Esophagus (tissue), 2 donors: ENCODE results near the gene MCM3AP. TPM values are rescaled to one million over a fixed set of nuclear protein-coding genes. Genes with fewer than 3 reads are reported as not detected.

ENCODE experiments used
- H3K27ac ChIP-seq, 2 donors: one replicate each; pipeline ENCODE4 v1.5.1; 2013; ENCODE audit warnings: low read depth in 2 of 2, mild to moderate bottlenecking in 2 of 2, inconsistent platforms in 1 of 2, low read length in 1 of 2, moderate library complexity in 1 of 2
- H3K27me3 ChIP-seq, 2 donors: one replicate each; pipeline ENCODE4 v1.6.1; 2013; ENCODE audit warnings: low read length in 2 of 2, control low read depth in 1 of 2, mild to moderate bottlenecking in 1 of 2; ENCODE audit not compliant: insufficient read depth in 2 of 2, control insufficient read depth in 1 of 2
- H3K36me3 ChIP-seq, 2 donors: one replicate each; pipeline ENCODE4 v1.6.1; 2013; ENCODE audit warnings: low read length in 1 of 2; ENCODE audit not compliant: control insufficient read depth in 2 of 2, insufficient read depth in 2 of 2
- H3K4me1 ChIP-seq, 2 donors: one replicate each; pipeline ENCODE4 v1.6.1; 2013; ENCODE audit warnings: low read length in 1 of 2; ENCODE audit not compliant: control insufficient read depth in 2 of 2, insufficient read depth in 2 of 2
- H3K4me3 ChIP-seq, 2 donors: one replicate each; pipeline ENCODE4 v1.5.1; 2013; ENCODE audit warnings: low read length in 2 of 2, mild to moderate bottlenecking in 2 of 2, low read depth in 1 of 2, moderate library complexity in 1 of 2
- H3K9me3 ChIP-seq, 2 donors: one replicate each; pipeline ENCODE4 v1.6.1; 2013; ENCODE audit warnings: mild to moderate bottlenecking in 2 of 2, low read depth in 1 of 2, low read length in 1 of 2, moderate library complexity in 1 of 2; ENCODE audit not compliant: control insufficient read depth in 2 of 2, insufficient read depth in 1 of 2
- WGBS, 2 donors: extraction: QIAGEN DNeasy Blood & Tissue Kit; methylation state at CpG; one replicate each; pipeline ENCODE4 v1.1.7; 2013; 5-methylcytosine and 5-hydroxymethylcytosine counted together
- polyA plus RNA-seq, 2 donors: library from polyadenylated mRNA; stranded (reverse); fragments of 200-250 nt; gene quantifications; one replicate each; pipeline ENCODE4 v1.2.3, GENCODE V29; 2013
- donor health status: healthy with polysubstance abuse.
- donor health status: Bipolar disorder and iron deficiency.

Gene MCM3AP
- polyA plus RNA-seq, 2 donors = 27.1 to 29.2 TPM

GRCh38 chr21:46210378-46211136 is 74.9 kb downstream of the MCM3AP start:
- Histone ChIP-seq H3K4me3 (no peak overlapping the region), H3K27me3 (no peaks in the 10 kb centered on the region), H3K9me3 (no peaks in the 10 kb centered on the region), H3K4me1 (peaks cover 0 to 3% of the 10 kb centered on the region in 2 donors), H3K27ac (no peak overlapping the region), H3K36me3 (peaks cover 27 to 83% of the 10 kb centered on the region in 2 donors)
- WGBS, 2 donors = 89 to 93% methylated on average over 16 of the region's 16 CpGs

DNA sequence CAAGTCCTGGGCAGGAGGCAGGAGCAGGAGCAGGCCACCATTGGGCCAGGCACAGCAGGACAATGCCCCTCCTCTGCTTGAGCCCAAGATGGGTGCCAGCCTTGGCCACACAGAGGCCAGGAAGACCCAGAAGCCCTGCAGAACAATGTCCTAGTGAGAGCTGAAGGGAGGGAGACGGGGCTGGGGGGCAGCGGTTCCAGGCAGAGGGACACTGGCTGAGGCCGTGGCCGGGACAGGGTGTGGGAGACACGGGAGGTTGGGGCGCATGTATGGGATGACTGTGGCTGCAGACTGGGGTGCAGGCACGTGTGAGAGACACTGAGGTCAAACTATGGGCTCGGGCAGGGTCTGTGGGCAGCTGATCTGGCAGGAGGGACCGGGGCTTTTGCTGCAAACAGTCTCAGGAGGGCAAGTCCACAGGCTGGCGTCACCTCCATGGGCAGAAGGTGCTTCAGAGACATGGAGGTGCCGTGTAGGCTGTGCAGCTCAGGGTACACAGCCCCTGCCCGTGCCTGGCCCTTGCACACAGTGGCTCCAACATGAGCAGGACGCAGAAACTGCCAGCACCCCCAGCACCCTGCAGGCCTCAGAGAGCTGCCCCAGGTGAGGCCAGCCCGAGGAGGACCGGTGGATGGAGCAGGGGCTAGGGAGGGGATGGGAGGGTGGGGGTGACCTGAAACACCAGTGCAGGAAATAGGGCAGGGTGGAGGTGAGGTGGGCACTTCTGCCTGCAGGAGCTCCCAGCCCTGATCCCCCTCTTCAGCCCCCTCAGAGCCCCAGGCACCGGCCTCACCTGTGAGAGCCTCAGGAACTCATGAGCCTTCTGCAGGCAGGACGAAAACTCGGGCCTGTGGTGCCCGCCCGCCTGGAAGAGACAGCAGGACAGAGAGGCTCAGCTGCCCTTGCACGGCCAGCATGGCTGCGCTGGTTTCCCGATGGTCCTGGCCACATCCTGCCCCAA is 76.4 kb downstream of the MCM3AP start:
- Histone ChIP-seq H3K27me3 (no peaks in the 10 kb centered on the region), H3K9me3 (no peaks in the 10 kb centered on the region), H3K4me1 (peaks cover 0 to 3% of the 10 kb centered on the region in 2 donors), H3K27ac (no peak overlapping the region), H3K36me3 (peaks cover 23 to 75% of the 10 kb centered on the region in 2 donors), H3K4me3 (no peak overlapping the region)
- 92% methylated on average over 22 to 23 of the region's 23 CpGs for WGBS, 2 donors

DNA sequence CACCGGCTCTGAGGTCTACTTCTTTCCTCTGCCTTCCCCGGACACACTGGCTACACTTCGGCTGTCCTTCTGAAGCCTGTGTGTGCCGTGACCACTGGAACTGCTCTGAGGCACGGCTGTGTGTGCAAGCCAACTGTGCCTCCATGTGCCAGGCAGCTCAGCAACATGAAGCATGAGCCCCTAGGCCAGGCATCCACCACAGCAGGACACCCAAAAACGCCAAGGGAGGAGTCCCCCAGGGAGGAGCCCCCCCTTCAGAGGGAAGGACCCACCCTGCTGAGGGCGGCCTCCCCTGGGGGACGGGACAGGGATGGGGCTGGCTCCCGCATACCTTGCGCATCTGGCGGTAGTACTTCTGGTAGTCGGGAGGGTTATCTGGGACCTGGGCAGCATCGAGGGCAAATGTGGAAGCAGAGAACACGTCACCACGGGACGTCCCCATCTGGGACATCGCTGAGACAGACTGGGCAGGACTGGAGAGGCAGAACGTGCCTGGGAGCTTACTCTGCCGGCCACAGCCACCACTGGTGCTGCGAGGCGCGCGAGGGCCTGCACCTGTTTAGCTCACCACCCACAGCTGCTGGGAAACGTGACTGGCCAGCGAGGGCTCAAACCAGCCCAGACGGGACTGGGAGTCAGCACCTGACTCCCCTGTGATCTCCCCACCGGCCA is 77.4 kb downstream of the MCM3AP start:
- WGBS, 2 donors = 87 to 90% methylated on average over 27 of the region's 27 CpGs
- Histone ChIP-seq H3K36me3 (peaks cover 20 to 66% of the 10 kb centered on the region in 2 donors), H3K4me1 (peaks cover 0 to 3% of the 10 kb centered on the region in 2 donors), H3K27me3 (no peaks in the 10 kb centered on the region), H3K9me3 (no peaks in the 10 kb centered on the region), H3K27ac (no peak overlapping the region), H3K4me3 (no peak overlapping the region)

DNA sequence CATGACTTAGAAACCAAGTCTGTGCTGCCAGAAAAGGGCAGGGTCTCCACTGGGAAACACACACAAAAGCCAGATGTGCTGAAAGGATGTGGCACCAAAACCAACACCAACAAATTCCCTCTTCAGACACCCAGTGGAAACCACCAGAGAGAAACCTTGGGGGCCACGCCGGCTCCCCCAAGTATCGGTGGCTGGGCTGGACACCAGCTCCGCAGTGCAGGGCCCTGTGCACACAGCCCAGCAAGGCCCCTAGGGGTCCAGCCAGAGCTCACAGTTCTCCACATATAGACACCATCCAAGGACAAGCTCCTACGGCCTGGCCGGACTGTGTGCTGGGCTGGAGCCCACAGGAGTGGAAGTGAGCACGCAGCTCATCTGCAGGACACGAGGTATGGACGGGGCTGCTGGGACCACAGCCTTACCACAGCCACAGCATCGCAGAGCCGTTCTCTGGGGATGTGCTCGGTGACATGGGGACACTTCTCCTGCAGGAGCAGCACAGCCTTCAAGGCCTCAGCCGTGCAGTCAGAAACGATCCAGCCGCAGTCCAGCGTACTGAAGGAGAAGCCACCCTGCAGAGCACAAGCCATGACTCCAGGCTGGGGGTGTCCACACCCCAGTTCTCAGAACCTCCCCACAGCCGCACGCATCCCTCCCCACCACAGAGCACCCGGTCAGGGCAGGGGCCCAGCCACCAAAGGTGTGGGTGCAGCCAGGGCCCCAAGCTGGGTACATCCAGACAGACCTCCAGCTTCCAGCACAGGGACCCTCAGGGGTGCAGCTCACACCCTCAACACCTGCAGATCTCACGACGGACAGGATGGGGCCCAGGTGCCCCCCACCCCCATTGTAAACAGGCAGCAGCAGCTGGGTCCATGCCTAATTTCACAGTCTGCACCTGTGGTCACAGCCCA is 78.1 kb downstream of the MCM3AP start:
- WGBS, 2 donors = 93% methylated on average over 21 of the region's 21 CpGs
- Histone ChIP-seq H3K27me3 (no peaks in the 10 kb centered on the region), H3K36me3 (peaks cover 20 to 62% of the 10 kb centered on the region in 2 donors), H3K4me1 (peaks cover 0 to 1% of the 10 kb centered on the region in 2 donors), H3K9me3 (no peaks in the 10 kb centered on the region), H3K4me3 (no peak overlapping the region), H3K27ac (no peak overlapping the region)

DNA sequence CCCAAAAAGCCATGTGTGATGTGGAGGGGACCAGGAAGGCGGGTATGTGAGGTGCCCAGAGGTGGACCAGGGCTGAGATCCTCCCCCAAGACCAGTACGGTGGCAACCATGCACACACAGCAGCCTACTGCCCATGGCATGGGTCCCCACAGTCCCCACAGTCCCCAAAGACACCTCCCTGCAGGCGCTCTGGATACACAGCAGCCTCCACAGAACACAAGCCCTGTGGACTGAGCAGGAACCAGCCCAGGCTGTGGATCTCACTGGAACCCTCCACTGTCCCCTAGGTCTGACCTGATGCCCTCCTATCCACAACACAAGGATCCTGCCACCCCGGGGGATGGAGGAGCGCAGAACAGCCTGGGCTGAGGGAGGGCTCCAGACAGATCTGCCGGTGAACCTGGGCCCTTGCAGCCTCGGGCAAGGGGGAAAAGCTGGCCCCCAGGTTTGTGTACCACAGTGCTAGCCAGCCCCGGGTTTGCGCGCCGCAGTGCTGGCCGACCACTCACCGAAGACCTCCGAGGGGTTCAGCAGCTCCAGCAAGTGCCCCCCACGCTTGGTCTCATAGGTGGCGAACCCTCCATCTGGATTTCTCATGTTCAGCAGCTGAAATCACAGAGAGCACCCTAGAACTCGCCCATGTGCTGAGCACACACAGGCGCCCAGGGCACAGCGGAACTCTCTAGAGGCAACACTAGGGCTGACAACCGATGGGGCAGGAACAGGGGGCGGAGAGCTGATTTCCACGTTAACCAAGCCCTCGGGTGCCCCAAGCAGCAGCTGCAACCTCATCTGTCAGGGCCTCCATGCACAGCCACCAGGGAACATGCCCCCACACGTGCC is 79.0 kb downstream of the MCM3AP start:
- H3K27ac ChIP-seq = no peak overlapping the region
- H3K4me3 ChIP-seq = no peak overlapping the region
- 88 to 89% methylated on average over 24 of the region's 24 CpGs for WGBS, 2 donors
- no peaks in the 10 kb centered on the region for H3K27me3 ChIP-seq
- H3K4me1 ChIP-seq = no peaks in the 10 kb centered on the region
- H3K9me3 ChIP-seq = no peaks in the 10 kb centered on the region
- H3K36me3 ChIP-seq = peaks cover 20 to 57% of the 10 kb centered on the region in 2 donors

- no peaks in the 10 kb centered on the region for H3K4me1 ChIP-seq
- H3K4me3 ChIP-seq = no peak overlapping the region
- no peaks in the 10 kb centered on the region for H3K9me3 ChIP-seq
- no peaks in the 10 kb centered on the region for H3K27me3 ChIP-seq
- H3K27ac ChIP-seq = no peak overlapping the region
- 94 to 95% methylated on average over 16 of the region's 16 CpGs for WGBS, 2 donors
- peaks cover 19 to 56% of the 10 kb centered on the region in 2 donors for H3K36me3 ChIP-seq
Measured at GRCh38 chr21:46205766-46206162, 79.6 kb downstream of the MCM3AP start.

DNA sequence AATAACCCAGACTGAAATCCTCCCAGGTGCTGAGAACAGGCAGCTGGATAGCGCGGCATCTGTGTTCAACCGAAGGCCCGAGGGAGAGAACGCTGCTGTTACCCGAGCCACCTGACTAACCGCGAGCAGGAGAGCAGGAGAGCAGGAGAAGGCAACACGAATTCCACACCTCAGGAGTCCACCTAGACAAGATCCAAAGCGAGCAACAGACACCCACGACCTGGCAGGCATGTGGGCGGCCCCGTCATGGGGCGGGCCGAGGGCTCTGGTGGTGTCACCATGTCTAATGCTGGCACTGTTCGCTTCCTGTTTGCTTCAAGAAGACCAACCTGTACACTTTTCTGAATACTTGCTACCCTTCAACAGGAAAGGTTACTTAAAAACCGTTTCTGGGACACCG is 80.2 kb downstream of the MCM3AP start:
- no peaks in the 10 kb centered on the region for H3K9me3 ChIP-seq
- H3K4me1 ChIP-seq = no peaks in the 10 kb centered on the region
- H3K27ac ChIP-seq = no peak overlapping the region
- H3K4me3 ChIP-seq = no peak overlapping the region
- WGBS, 2 donors = 89 to 93% methylated on average over 18 of the region's 18 CpGs
- peaks cover 14 to 51% of the 10 kb centered on the region in 2 donors for H3K36me3 ChIP-seq
- no peaks in the 10 kb centered on the region for H3K27me3 ChIP-seq

- Histone ChIP-seq H3K9me3 (peaks cover 0 to 3% of the 10 kb centered on the region in 2 donors), H3K27ac (no peak overlapping the region), H3K4me1 (no peaks in the 10 kb centered on the region), H3K4me3 (no peak overlapping the region), H3K36me3 (peaks cover 14 to 39% of the 10 kb centered on the region in 2 donors), H3K27me3 (no peaks in the 10 kb centered on the region)
- 94 to 97% methylated on average over 8 of the region's 8 CpGs for WGBS, 2 donors
Measured at GRCh38 chr21:46203203-46203600, 82.2 kb downstream of the MCM3AP start.
